ENCODE results near the gene DRC7.

DNA sequence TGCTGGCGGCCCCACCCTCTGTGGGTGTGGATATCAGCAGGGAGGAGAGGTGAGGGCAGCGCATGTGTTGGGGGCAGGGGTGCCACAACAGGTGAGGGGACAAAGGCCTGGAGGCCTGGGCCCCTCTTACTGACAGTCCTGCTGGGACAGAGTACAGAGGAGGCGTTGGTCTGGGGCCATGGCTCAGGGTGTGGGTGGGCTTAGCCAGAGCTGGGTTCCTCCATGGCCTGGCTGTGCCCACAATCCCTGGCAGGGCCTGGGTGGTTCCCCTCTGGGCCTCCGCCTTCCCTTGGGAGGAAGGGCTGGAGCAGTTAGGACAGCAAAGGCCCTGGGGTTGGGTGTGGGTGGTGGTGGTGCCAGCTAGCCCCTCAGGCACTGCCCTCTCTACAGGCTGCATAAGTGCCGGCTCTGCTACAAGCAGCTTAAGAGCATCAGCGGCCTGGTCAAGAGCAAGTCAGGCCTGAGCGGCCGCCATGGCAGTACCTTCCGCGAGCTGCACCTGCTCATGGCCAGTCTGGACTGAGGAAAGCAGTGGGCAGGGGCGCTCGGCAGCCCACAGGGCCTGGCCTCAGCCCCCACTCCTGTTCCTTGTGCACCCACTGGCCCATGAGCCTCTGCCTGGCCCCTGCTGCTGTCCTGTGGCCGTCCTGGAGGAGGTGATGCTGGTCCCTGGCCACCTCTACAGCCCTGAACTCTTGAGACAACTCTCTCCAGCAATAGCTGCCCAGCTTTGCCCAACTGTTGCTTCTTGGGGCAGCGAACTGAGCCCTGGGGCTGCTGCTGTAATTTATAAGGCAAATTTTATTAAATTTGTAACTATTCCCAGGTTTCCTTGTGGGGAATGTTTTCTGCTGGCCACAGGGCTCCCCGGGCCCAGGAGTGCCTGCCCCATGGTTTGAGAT lies 62.1 kb downstream of the DRC7 start:
- TF ChIP-seq, protein P1, sequence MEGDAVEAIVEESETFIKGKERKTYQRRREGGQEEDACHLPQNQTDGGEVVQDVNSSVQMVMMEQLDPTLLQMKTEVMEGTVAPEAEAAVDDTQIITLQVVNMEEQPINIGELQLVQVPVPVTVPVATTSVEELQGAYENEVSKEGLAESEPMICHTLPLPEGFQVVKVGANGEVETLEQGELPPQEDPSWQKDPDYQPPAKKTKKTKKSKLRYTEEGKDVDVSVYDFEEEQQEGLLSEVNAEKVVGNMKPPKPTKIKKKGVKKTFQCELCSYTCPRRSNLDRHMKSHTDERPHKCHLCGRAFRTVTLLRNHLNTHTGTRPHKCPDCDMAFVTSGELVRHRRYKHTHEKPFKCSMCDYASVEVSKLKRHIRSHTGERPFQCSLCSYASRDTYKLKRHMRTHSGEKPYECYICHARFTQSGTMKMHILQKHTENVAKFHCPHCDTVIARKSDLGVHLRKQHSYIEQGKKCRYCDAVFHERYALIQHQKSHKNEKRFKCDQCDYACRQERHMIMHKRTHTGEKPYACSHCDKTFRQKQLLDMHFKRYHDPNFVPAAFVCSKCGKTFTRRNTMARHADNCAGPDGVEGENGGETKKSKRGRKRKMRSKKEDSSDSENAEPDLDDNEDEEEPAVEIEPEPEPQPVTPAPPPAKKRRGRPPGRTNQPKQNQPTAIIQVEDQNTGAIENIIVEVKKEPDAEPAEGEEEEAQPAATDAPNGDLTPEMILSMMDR (IDR thresholded peaks at IDR 0.05) = no peak
- no peak for TF ChIP-seq POLR2A (IDR thresholded peaks at IDR 0.05)
